ENCODE data around the gene FKBP5. TPM values are rescaled to one million over a fixed set of nuclear protein-coding genes. Genes with fewer than 3 reads are reported as not detected.

FKBP5 gene
- total and polyA plus RNA-seq, 9 of the 15 experiments (the other 6 are each of a cell fraction or from before 2014, with no cell fraction given) = 32.7 to 151 (median 75.0) TPM

GRCh38 chr6:35731736-35732532 lies 43.2 kb upstream of the FKBP5 start (continued):
- TF ChIP-seq SRSF7 (optimal IDR thresholded peaks at IDR 0.05; ENCODE audit: low read depth, low read length) (no peak), ETS2 (tag; IDR thresholded peaks at IDR 0.05; ENCODE audit: borderline replicate concordance, poor library complexity, severe bottlenecking) (no peak), YY1 (IDR thresholded peaks at IDR 0.05; ENCODE audit: borderline replicate concordance in 1 of 3, control insufficient read depth in 1 of 3, extremely low read depth in 1 of 3, insufficient read depth in 3 of 3, insufficient read length in 1 of 3, insufficient replicate concordance in 2 of 3, low read depth in 1 of 3, low read length in 2 of 3) (peak in 2 of 3 experiments; percentile 64 to 72), MXI1 (IDR thresholded peaks at IDR 0.05; ENCODE audit: low read depth, low read length) (peak; percentile 60; the same call in 1 of the 2 replicates), MXD1 (CRISPR knock-in tag; IDR thresholded peaks at IDR 0.05; ENCODE audit: borderline replicate concordance, poor library complexity, severe bottlenecking) (peak; percentile 33), NFE2 (IDR thresholded peaks at IDR 0.05; ENCODE audit: low read depth) (0 out of 2 replicates have a peak, but pooled peaks have one; percentile 5), ATF4 (CRISPR knock-in tag; IDR thresholded peaks at IDR 0.05) (no peak), ZNF668 (CRISPR knock-in tag; IDR thresholded peaks at IDR 0.05) (no peak), ZBTB2 (IDR thresholded peaks at IDR 0.05) (peak; percentile 70), UBTF (IDR thresholded peaks at IDR 0.05; ENCODE audit: borderline replicate concordance in 1 of 2, low read depth in 2 of 2, low read length in 2 of 2) (peak in 1 of 2 experiments; percentile 26; a peak in 2 of 4 replicates), MTA3 (IDR thresholded peaks at IDR 0.05; ENCODE audit: borderline replicate concordance) (peak; percentile 71), MNT (conservative IDR thresholded peaks at IDR 0.05) (peak; percentile 96 to 97), IFI16 (CRISPR knock-in tag; IDR thresholded peaks at IDR 0.05) (no peak), TBL1XR1 (IDR thresholded peaks at IDR 0.05; ENCODE audit: low read length in 2 of 2) (peak; percentile 25 to 78; a peak in 3 of 4 replicates), PPARD (CRISPR knock-in tag; IDR thresholded peaks at IDR 0.05) (no peak), ZBTB5 (IDR thresholded peaks at IDR 0.05) (no peak)
